Liver (tissue), 9 donors: Measurements from ENCODE around the gene GABBR2. TPM values are rescaled to one million over a fixed set of nuclear protein-coding genes. Genes with fewer than 3 reads are reported as not detected.

Source experiments
- DNase-seq: peaks from one replicate; pipeline ENCODE4 v3.0.0-alpha.2; 2017; ENCODE audit warnings: low spot score
- H3K27ac ChIP-seq, 2 donors: one replicate each; pipeline ENCODE4 v1.7.0; 2013; ENCODE audit warnings: inconsistent platforms in 2 of 2, low read length in 2 of 2, control low read depth in 1 of 2, low read depth in 1 of 2, mild to moderate bottlenecking in 1 of 2
- H3K27me3 ChIP-seq, 4 donors: one replicate each; pipeline versions ENCODE4 v1.6.1 to v1.7.0; 2013; ENCODE audit warnings: low read length in 3 of 4, inconsistent platforms in 1 of 4, mild to moderate bottlenecking in 1 of 4, moderate library complexity in 1 of 4; ENCODE audit not compliant: control insufficient read depth in 4 of 4, insufficient read depth in 4 of 4
- H3K36me3 ChIP-seq, 4 donors: one replicate each; pipeline versions ENCODE4 v1.6.1 to v1.7.0; 2013; ENCODE audit warnings: low read length in 3 of 4, mild to moderate bottlenecking in 3 of 4, low read depth in 1 of 4, moderate library complexity in 1 of 4; ENCODE audit not compliant: control insufficient read depth in 4 of 4, insufficient read depth in 3 of 4
- H3K4me1 ChIP-seq, 4 donors: one replicate each; pipeline versions ENCODE4 v1.6.1 to v1.7.0; 2013; ENCODE audit warnings: low read length in 3 of 4, mild to moderate bottlenecking in 3 of 4, moderate library complexity in 1 of 4; ENCODE audit not compliant: control insufficient read depth in 4 of 4, insufficient read depth in 4 of 4
- H3K4me3 ChIP-seq, 3 donors: one replicate each; pipeline versions ENCODE4 v1.6.1 to v1.7.0; 2013; ENCODE audit warnings: low read length in 3 of 3, control low read depth in 1 of 3, low read depth in 1 of 3, mild to moderate bottlenecking in 1 of 3
- H3K9ac ChIP-seq, 2 donors: one replicate each; pipeline ENCODE4 v1.7.0; 2013; ENCODE audit warnings: low read length in 2 of 2, mild to moderate bottlenecking in 2 of 2, moderate library complexity in 2 of 2, control low read depth in 1 of 2, low read depth in 1 of 2
- H3K9me3 ChIP-seq, 4 donors: one replicate each; pipeline versions ENCODE4 v1.6.1 to v1.7.0; 2013; ENCODE audit warnings: low read length in 3 of 4; ENCODE audit not compliant: control insufficient read depth in 4 of 4
- ATF3 ChIP-seq: IDR thresholded peaks from 2 replicates; pipeline ENCODE4 v1.6.1; 2016; ENCODE audit warnings: antibody characterized with exemption
- CTCF ChIP-seq: fragments of 150-350 bp; IDR thresholded peaks from 2 replicates; pipeline ENCODE4 v1.5.1; 2017; ENCODE audit warnings: improper control_type of control experiment, low read depth, low read length; ENCODE audit not compliant: missing input control
- EGR1 ChIP-seq, 2 donors: IDR thresholded peaks; 2 replicates each; pipeline ENCODE4 v1.6.1; 2016 to 2018; ENCODE audit warnings: antibody characterized with exemption in 2 of 2, low read depth in 2 of 2
- FOXA1 ChIP-seq: IDR thresholded peaks from 2 replicates; pipeline ENCODE4 v1.6.1; 2016; ENCODE audit warnings: antibody characterized with exemption
- FOXA2 ChIP-seq: IDR thresholded peaks from 2 replicates; pipeline ENCODE4 v1.6.1; 2016; ENCODE audit warnings: antibody characterized with exemption
- GABPA ChIP-seq, 2 donors: IDR thresholded peaks in 1 of 2; conservative IDR thresholded peaks in 1 of 2; 2 replicates each; pipeline ENCODE4 v1.6.1; 2016; ENCODE audit warnings: antibody characterized with exemption in 2 of 2, mild to moderate bottlenecking in 1 of 2, moderate library complexity in 1 of 2
- HNF4A ChIP-seq, 2 donors: conservative IDR thresholded peaks; 2 replicates each; pipeline ENCODE4 v1.6.1; 2016; ENCODE audit warnings: antibody characterized with exemption in 2 of 2, mild to moderate bottlenecking in 2 of 2
- HNF4G ChIP-seq: IDR thresholded peaks from 2 replicates; pipeline ENCODE4 v1.6.1; 2016; ENCODE audit warnings: antibody characterized with exemption
- JUND ChIP-seq, 2 donors: IDR thresholded peaks; 2 replicates each; pipeline ENCODE4 v1.6.1; 2016; ENCODE audit warnings: antibody characterized with exemption in 2 of 2
- MAX ChIP-seq: IDR thresholded peaks from 2 replicates; pipeline ENCODE4 v1.6.1; 2016; ENCODE audit warnings: antibody characterized with exemption
- NR2F2 ChIP-seq: IDR thresholded peaks from 2 replicates; pipeline ENCODE4 v1.6.1; 2016; ENCODE audit warnings: antibody characterized with exemption
- RAD21 ChIP-seq, 2 donors: IDR thresholded peaks; 2 replicates each; pipeline ENCODE4 v1.6.1; 2016; ENCODE audit warnings: antibody characterized with exemption in 2 of 2, mild to moderate bottlenecking in 2 of 2
- REST ChIP-seq: IDR thresholded peaks from 2 replicates; pipeline ENCODE4 v1.6.1; 2016; ENCODE audit warnings: antibody characterized with exemption, mild to moderate bottlenecking
- RXRA ChIP-seq, 2 donors: IDR thresholded peaks; 2 replicates each; pipeline ENCODE4 v1.6.1; 2017 to 2018; ENCODE audit warnings: antibody characterized with exemption in 2 of 2, mild to moderate bottlenecking in 1 of 2
- SP1 ChIP-seq: IDR thresholded peaks from 2 replicates; pipeline ENCODE4 v1.6.1; 2018; ENCODE audit warnings: antibody characterized with exemption, mild to moderate bottlenecking
- TAF1 ChIP-seq: conservative IDR thresholded peaks from 2 replicates; pipeline ENCODE4 v1.6.1; 2016; ENCODE audit warnings: antibody characterized with exemption, mild to moderate bottlenecking
- YY1 ChIP-seq: IDR thresholded peaks from 2 replicates; pipeline ENCODE4 v1.6.1; 2016; ENCODE audit warnings: antibody characterized with exemption, mild to moderate bottlenecking
- ZBTB33 ChIP-seq: IDR thresholded peaks from 2 replicates; pipeline ENCODE4 v1.6.1; 2016; ENCODE audit warnings: antibody characterized with exemption
- WGBS: extraction: QIAGEN DNeasy Blood & Tissue Kit; methylation state at CpG from one replicate; pipeline ENCODE4 v1.1.7; 2013; 5-methylcytosine and 5-hydroxymethylcytosine counted together
- polyA plus RNA-seq, 2 donors: library from polyadenylated mRNA; stranded (reverse) in 1 of 2; unstranded in 1 of 2; fragments of 200-250 nt in 1 of 2; fragments of >200 nt in 1 of 2; fragmentation: Nextera tagmentation in 1 of 2; extraction: Ambion mirVana in 1 of 2; gene quantifications; one replicate each; pipeline versions ENCODE4 v1.2.1 to v1.2.3, GENCODE V29; 2013 to 2015
- total RNA-seq, 2 donors: library from RNA; depleted of rRNA; stranded (reverse); fragments of >200 nt; gene quantifications; one replicate each; pipeline ENCODE4 v1.2.3, GENCODE V29; 2014
- donor health status: healthy.
- donor health status: healthy.
- donor health status: healthy.
- donor health status: healthy.
- donor health status: healthy.

The GABBR2 gene
- total and polyA plus RNA-seq, 4 donors = 0.03 to 0.23 (median 0.08) TPM; not detected in 1

GRCh38 chr9:98572054-98572627 is 136.6 kb downstream of the GABBR2 start:
- TF ChIP-seq FOXA1 = no peak
- no peak for TF ChIP-seq JUND (IDR thresholded peaks at IDR 0.05)
- no peak for TF ChIP-seq ZBTB33
- no peak for TF ChIP-seq CTCF
- no peak for TF ChIP-seq SP1
- TF ChIP-seq GABPA (IDR thresholded peaks at IDR 0.05 in 1 of 2, conservative IDR thresholded peaks at IDR 0.05 in 1 of 2) = no peak
- TF ChIP-seq HNF4G = no peak
- no peak for TF ChIP-seq EGR1 (IDR thresholded peaks at IDR 0.05; ENCODE audit: low read depth in 2 of 2)
- no peak for TF ChIP-seq YY1
- no peak for TF ChIP-seq RXRA (IDR thresholded peaks at IDR 0.05)
- TF ChIP-seq REST = no peak
- TF ChIP-seq NR2F2 = no peak
- no peak for TF ChIP-seq TAF1
- no peak for TF ChIP-seq MAX
- no peak for TF ChIP-seq HNF4A (conservative IDR thresholded peaks at IDR 0.05)
- TF ChIP-seq RAD21 (IDR thresholded peaks at IDR 0.05) = no peak
- TF ChIP-seq ATF3 = no peak
- TF ChIP-seq FOXA2 = no peak
- no peak overlapping the region for H3K27ac ChIP-seq
- no peaks in the 10 kb centered on the region for H3K9me3 ChIP-seq
- DNase-seq = no peak
- no peaks in the 10 kb centered on the region for H3K36me3 ChIP-seq
- H3K4me3 ChIP-seq = no peak overlapping the region
- 79% methylated on average over 4 of the region's 4 CpGs for WGBS
- H3K4me1 ChIP-seq = no peaks in the 10 kb centered on the region
- no peak overlapping the region for H3K9ac ChIP-seq
- H3K27me3 ChIP-seq = no peaks in the 10 kb centered on the region
